HG03558 (cell line): ENCODE results near the gene ZNF674.
"Not testable (repeated sequence)": the region's sequence is repeated elsewhere in the genome, so short reads cannot be mapped to it uniquely, and the experiment has no call there.

ENCODE experiments used
- ATAC-seq: cut with Tn5 transposase; IDR thresholded peaks from one replicate; pipeline ENCODE4 v1.9.1; 2021; ENCODE audit warnings: moderate number of reproducible peaks; ENCODE audit not compliant: unreplicated experiment; ENCODE audit errors: extremely low read depth

ZNF674 gene

GRCh38 chrX:46571423-46572339 lies 26.5 kb upstream of the ZNF674 start:
- ATAC-seq: no peak

DNA sequence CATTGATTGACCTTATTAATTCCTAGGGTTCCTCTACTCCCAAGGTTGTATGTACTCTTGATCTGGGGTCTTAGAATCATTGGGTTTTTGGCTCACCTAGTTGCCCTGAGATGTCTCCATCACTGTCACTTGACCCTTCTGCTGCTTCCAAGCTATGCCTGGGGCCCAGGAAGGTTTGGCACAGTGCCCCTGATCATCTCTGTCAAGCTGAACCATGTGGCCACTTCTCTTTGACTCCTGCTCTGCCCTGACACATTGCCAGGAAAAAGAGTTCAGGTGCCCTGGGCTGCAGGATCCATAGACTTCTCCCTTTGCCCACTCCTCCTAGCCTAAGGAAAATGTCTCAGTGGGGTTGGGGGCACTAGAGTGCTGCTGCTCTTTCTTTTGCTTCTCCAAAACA lies 24.4 kb upstream of the ZNF674 start:
- ATAC-seq: no peak

- ATAC-seq: no peak
These were observed 22.2 kb upstream of the ZNF674 start for GRCh38 chrX:46567388-46567787.

DNA sequence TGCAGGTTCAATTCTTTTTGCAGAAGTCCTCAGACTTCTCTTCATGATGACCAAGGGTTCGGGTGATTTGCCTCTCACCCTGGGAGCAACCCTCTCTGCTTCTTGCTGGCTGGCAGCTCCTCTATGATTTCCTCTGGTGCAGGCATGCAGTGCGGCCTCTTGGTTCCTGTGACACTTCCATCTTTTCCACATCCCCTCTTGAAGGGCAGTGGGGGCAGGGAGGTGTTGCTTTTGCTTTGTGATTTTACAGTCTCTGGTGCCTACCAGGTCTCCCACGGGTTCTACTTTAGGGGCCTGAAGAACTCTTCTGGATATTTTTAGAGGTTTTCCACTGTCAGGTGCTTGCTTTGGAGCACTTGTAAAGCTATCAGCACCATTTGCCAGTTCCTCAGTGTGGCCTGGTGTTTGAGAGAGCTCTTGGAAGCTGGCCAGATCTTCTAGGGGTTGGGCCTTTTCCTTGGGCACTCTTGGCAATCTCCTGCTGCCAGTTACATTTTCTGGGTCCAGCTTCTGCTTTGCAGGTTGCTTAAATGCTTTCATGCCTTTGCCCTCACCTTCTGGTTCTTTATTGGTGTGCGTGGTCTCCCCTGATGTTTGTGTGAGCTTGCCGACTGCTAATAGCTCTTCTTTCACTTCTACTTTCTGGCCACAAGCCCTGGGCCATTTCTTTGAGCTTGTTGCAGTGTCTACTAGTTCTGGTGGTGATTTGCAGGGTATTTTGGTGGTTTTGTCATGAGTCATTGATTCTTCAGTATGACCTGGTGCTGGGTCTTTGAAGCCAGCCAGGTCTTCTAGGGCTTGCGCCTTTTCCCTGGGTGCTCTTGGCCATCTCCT lies 16.8 kb upstream of the ZNF674 start:
- ATAC-seq: peak; percentile 97

DNA sequence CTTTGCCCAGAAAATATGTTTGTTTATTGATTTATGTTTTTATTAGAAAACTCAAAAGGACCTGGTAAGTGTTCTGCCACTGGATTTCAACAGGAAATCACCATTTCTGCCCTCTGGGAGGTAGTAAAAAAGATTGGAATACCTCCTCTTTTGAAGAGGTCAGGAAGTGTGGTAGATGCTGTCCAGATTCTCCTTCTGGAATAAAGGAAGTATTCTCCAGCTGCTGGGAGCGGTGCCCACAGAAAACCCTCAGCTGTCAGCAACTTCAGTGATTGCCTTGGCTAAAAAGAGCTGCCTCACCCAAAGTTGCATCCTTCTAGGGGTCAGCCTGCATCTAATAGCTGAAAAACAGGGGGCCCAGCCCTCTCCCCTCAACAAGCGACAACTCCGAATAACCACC lies 13.8 kb upstream of the ZNF674 start:
- no peak for ATAC-seq

GRCh38 chrX:46554942-46555341 lies 9.7 kb upstream of the ZNF674 start:
- ATAC-seq: no peak

DNA sequence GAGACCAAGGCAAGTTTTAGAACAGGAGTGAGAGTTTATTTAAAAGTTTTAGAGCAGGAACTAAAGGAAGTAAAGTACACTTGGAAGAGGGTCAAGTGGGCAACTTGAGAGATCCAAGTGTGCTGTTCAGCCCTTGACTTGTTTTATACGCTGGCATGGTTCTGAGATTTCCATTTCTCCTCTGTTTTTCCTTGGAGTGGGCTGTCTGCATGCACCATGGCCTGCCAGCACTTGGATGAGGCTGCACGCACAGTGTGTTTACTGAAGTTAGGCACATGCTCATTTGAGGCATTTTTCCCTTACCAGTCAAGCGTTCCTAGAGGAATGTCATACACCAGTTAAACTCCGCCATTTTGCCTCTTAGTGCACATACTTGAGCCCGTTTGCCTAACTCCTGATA lies 8.7 kb upstream of the ZNF674 start:
- no peak for ATAC-seq

- no peak for ATAC-seq
These were observed 6.4 kb upstream of the ZNF674 start for GRCh38 chrX:46551494-46552128.

DNA sequence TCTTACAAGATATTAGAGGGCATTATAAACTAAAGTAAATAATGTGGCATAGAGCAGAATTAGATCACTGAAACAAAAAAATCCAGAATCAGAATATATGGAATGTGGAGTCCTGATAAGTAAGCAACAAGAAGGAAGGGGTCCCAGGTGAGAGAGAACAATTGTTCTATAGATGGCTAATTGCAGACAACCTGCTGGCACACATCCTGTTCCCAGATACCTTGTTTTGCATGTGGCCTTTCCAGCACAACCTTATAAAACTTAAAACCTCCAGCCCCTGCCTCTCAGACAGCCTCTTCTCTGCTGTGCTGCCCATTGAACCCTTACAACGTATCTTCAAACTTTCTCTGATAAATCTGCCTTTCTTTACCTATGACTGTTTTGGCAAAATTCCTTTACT lies 4.7 kb upstream of the ZNF674 start:
- no peak for ATAC-seq

DNA sequence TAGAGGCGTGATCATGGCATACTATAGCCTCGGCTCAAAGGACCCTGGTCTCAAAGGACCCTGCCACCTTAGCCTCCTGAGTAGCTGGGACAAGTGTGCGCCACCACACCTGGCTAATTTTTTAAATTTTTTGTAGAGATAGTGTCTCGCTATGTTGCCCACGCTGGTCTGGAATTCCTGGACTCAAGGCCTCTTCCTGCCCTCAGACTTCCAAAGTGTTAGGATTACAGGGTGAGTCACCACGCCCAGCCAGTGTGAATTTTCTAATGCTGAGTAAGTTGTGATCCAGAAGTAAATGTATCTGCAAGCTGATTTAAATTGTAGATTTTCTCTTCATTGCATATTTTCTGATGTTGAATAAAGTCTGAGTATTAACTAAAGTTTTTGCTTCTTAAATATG lies 2.6 kb upstream of the ZNF674 start:
- no peak for ATAC-seq

- ATAC-seq: not testable (repeated sequence)
These were observed 694 bp downstream of the ZNF674 start for GRCh38 chrX:46544527-46544926.

DNA sequence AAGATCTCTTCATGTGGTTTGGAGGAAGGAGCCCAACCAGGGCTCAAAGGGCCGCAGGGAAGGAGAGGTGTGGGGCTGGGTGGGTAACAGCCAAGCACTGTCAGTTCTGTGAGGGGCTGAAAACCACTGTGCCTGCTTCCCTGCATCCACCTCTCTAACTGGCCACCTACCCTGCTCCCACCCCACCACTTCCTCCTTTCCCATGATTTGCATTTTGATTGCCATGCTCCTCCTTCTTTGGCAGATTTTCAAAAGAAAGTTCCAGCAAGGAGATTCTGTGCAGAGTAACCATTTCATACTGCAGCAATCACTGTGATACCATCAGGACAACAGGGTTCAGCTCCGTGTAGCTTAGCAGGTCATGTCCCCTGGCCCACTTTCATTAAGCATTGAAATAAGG lies 1.8 kb downstream of the ZNF674 start:
- no peak for ATAC-seq

- ATAC-seq: no peak
These were observed 13.8 kb downstream of the ZNF674 start for GRCh38 chrX:46531442-46531841.

DNA sequence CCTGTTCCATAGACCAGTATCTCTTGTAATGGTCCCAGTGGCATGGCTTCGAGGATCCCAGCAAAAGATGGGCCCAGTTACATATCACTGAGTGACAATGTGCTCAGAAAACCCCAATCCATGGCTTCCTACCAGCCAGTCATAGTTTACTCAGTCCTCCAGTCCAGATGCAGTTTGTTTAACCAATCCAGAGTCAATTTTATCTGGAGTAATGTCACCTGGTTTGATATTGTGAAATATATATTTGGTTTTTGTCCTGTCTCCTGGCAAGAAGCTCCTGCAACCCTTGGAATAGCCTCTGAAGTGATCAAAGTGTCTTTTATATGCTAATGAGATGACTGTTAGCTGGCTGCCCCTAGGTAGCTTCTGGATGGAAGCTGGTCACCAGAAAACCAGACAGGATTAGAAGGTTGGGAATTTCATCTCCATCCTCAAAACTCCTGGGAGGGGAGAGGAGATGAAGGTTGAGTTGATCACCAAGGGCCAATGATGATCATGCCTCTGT lies 14.8 kb downstream of the ZNF674 start:
- not testable (repeated sequence) for ATAC-seq

DNA sequence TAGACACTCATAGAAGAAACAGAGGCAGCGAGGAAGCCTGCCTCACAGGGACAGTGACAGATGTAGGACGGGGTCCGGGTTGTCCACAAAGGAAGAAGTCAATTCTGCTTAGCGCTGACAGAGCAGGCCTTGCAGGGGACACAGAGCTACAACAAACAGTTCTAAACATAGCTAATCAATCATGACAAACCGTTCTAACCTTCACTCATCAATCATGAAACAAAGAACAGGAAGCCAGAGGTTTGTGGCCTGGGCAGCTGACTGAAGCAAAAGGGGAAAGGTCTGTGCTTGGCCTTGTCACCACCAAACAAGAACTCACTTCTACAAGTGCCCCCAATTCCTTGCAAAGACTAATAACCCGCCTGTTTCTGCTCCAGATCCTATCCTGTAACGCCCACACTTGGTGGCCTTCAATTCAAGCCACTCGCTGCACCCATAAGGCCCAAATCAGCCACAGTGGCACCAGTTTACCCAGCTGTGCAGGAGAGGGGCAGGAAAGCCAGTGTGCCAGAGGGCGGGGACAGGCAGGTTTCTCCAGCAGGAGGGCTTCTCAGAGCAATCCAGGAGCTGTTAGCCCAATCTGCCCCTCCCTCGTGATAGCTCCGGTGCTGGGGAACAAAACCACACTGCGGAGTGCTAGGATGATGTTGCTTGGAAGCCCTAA lies 15.3 kb downstream of the ZNF674 start:
- not testable (repeated sequence) for ATAC-seq

GRCh38 chrX:46528640-46529039 lies 16.6 kb downstream of the ZNF674 start:
- not testable (repeated sequence) for ATAC-seq

DNA sequence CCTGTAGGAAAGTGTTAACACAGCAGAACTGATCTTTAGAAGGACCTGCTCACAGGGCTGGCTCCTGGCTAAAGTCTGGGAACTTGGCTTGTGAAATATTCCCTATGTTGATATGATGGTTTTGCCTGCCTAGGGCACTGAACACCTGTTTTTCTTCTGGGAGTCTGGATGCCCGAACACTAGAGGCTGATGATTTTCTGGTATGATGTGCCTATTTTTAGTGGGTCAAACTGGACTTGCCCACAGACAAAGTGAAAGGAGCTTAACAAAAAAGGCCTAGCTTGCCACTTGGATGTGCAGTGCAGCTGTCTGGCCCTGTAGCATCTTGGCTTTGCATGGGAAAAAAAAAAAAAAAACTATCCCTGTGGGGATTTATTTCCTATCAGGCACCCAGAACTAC lies 39.1 kb downstream of the ZNF674 start:
- ATAC-seq: no peak

DNA sequence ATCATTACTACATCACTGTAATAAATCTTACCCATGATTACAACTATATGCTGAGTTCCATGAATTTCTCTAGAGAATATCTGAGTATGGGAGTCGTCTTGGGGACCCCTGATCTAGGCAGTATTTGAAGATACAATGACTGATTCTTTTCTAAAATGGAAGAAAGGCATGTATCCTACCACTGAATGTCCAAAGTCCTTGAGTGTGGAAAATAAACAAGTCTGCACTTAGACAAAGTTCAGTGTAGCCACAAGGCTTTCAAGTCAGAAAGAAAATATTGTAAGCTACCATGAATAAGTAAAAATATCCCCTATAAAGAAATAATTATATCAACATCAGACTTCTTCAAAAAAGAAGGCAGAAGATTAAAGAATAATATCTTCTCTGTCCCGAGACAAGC lies 42.4 kb downstream of the ZNF674 start:
- no peak for ATAC-seq

GRCh38 chrX:46500054-46500453 lies 45.2 kb downstream of the ZNF674 start:
- no peak for ATAC-seq

DNA sequence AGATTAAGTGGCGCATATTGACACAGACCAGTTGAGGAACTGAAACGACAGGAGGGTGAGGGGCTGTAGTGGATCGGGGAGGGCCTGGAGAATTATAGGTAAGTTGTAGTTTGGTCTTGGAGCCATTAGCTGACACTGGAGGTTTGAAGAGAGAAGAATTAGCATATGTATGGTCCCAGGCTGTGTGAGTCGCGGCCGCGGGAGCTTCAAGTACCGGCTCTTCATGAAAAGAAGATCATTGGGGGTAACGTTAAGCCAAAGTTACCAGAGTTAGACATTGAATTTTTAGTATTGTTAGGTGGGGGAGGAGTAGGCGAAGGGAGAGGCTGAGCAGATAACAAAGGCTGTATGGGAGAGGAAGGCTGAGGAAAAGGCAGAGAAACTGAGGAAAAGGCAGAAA lies 56.5 kb downstream of the ZNF674 start:
- no peak for ATAC-seq
